ENCODE measurements around the gene SPATA20. TPM values are rescaled to one million over a fixed set of nuclear protein-coding genes. Genes with fewer than 3 reads are reported as not detected.
A peak's percentile ranks its signal among the peaks of the same experiment; 100 is the strongest.

The SPATA20 gene
- total and polyA plus RNA-seq, 2 of the 13 experiments (the other 11 are each of a cell fraction or from before 2014, with no cell fraction given) = 36.1 to 64.8 TPM

DNA sequence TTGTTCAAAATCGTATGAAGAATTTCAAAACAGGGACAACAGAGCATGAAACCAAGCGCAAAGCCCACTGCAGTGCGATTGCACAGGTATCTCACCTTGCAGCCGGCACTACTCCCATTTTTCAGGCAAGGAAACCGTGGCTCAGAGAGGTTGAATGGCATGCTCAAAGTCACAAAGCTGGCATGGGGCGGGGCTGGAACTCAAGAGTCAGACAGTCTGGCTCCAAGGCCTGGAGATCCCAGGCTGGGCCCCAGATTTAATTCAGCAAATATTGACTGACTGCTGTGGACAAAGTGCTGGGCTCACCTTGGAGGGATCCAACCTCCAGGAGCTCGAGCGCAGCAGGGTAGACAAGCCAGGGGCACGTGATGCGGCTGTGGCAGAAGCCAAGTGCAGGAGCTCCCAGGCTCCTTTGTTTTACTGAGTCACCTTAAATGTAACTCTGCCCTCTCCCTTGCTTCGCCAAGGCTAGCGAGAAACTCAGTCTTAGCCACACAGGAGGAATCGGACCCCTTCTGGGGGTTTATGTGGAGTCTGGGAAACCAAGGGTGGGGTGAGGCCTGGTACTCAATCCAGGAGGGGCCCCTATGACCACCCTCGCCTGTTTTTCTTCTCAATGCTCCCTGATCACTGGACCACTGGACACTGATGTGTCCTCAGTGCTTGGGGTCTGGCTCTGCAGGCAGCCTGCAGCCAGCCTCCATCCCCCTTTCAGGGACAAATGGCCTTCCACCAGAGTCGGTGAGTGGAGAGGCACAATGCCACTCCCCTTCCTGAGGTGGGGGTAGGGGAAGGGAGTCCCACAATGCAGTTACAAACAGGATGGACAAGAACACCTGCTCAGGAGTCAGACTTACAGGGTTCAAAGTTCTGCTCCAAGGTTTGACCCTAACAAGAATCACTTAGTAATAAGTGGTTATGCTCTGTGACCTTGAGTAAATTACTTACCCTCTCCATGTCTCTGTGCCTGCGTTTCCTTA is 3.9 kb upstream of the SPATA20 start (continued):
- TF ChIP-seq CSRNP2 (CRISPR knock-in tag; conservative IDR thresholded peaks at IDR 0.05; ENCODE audit: low read depth) (no peak), ZNF749 (CRISPR knock-in tag; IDR thresholded peaks at IDR 0.05; ENCODE audit: borderline replicate concordance) (0 out of 2 replicates have a peak, but pooled peaks have one; percentile 3), KMT2A (CRISPR knock-in tag; IDR thresholded peaks at IDR 0.05) (0 out of 2 replicates have a peak, but pooled peaks have one; percentile 44), ZNF121 (CRISPR knock-in tag; IDR thresholded peaks at IDR 0.05) (peak; percentile 75), NFE2L2 (IDR thresholded peaks at IDR 0.05; ENCODE audit: low read length) (peak; percentile 22; the same call in 1 of the 2 replicates), ZNF550 (CRISPR knock-in tag; IDR thresholded peaks at IDR 0.05; ENCODE audit: borderline replicate concordance) (no peak), IKZF1 (IDR thresholded peaks at IDR 0.05) (no peak), AHR (CRISPR knock-in tag; IDR thresholded peaks at IDR 0.05) (peak; percentile 27; the same call in 1 of the 2 replicates), ZKSCAN8 (CRISPR knock-in tag; IDR thresholded peaks at IDR 0.05; ENCODE audit: borderline replicate concordance) (peak; percentile 53; the same call in 1 of the 2 replicates), RARA (CRISPR knock-in tag; IDR thresholded peaks at IDR 0.05) (peak; percentile 78), PAX8 (CRISPR knock-in tag; IDR thresholded peaks at IDR 0.05; ENCODE audit: borderline replicate concordance) (peak; percentile 45; the same call in 1 of the 2 replicates), PLRG1 (conservative IDR thresholded peaks at IDR 0.05) (no peak), LCORL (IDR thresholded peaks at IDR 0.05) (no peak), LCORL (CRISPR knock-in tag; IDR thresholded peaks at IDR 0.05) (no peak; the same call in 1 of the 2 replicates), ZSCAN20 (CRISPR knock-in tag; IDR thresholded peaks at IDR 0.05; ENCODE audit: borderline replicate concordance) (no peak), SNAI1 (CRISPR knock-in tag; IDR thresholded peaks at IDR 0.05; ENCODE audit: borderline replicate concordance) (no peak; the same call in 1 of the 2 replicates), AGO2 (optimal IDR thresholded peaks at IDR 0.05; ENCODE audit: low read depth, low read length) (no peak), SRSF9 (IDR thresholded peaks at IDR 0.05; ENCODE audit: borderline replicate concordance, insufficient read depth, low read depth, low read length, poor library complexity, severe bottlenecking) (no peak), GZF1 (CRISPR knock-in tag; IDR thresholded peaks at IDR 0.05) (no peak), FOXK1 (CRISPR knock-in tag; IDR thresholded peaks at IDR 0.05; ENCODE audit: borderline replicate concordance, low read depth) (peak; percentile 69)
- TF ChIP-seq, protein P1, sequence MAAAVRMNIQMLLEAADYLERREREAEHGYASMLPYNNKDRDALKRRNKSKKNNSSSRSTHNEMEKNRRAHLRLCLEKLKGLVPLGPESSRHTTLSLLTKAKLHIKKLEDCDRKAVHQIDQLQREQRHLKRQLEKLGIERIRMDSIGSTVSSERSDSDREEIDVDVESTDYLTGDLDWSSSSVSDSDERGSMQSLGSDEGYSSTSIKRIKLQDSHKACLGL (CRISPR knock-in tag; IDR thresholded peaks at IDR 0.05) = no peak
- TF ChIP-seq, protein P2, sequence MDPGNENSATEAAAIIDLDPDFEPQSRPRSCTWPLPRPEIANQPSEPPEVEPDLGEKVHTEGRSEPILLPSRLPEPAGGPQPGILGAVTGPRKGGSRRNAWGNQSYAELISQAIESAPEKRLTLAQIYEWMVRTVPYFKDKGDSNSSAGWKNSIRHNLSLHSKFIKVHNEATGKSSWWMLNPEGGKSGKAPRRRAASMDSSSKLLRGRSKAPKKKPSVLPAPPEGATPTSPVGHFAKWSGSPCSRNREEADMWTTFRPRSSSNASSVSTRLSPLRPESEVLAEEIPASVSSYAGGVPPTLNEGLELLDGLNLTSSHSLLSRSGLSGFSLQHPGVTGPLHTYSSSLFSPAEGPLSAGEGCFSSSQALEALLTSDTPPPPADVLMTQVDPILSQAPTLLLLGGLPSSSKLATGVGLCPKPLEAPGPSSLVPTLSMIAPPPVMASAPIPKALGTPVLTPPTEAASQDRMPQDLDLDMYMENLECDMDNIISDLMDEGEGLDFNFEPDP (CRISPR knock-in tag; conservative IDR thresholded peaks at IDR 0.05) = peak; percentile 95; the same call in 1 of the 2 replicates
- TF ChIP-seq, protein P3, sequence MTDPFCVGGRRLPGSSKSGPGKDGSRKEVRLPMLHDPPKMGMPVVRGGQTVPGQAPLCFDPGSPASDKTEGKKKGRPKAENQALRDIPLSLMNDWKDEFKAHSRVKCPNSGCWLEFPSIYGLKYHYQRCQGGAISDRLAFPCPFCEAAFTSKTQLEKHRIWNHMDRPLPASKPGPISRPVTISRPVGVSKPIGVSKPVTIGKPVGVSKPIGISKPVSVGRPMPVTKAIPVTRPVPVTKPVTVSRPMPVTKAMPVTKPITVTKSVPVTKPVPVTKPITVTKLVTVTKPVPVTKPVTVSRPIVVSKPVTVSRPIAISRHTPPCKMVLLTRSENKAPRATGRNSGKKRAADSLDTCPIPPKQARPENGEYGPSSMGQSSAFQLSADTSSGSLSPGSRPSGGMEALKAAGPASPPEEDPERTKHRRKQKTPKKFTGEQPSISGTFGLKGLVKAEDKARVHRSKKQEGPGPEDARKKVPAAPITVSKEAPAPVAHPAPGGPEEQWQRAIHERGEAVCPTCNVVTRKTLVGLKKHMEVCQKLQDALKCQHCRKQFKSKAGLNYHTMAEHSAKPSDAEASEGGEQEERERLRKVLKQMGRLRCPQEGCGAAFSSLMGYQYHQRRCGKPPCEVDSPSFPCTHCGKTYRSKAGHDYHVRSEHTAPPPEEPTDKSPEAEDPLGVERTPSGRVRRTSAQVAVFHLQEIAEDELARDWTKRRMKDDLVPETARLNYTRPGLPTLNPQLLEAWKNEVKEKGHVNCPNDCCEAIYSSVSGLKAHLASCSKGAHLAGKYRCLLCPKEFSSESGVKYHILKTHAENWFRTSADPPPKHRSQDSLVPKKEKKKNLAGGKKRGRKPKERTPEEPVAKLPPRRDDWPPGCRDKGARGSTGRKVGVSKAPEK (CRISPR knock-in tag; IDR thresholded peaks at IDR 0.05; ENCODE audit: borderline replicate concordance) = peak; percentile 38; the same call in 1 of the 2 replicates

Data from HepG2 (cell line).